ENCODE data around the gene LYL1. TPM values are rescaled to one million over a fixed set of nuclear protein-coding genes. Genes with fewer than 3 reads are reported as not detected.
A peak's percentile ranks its signal among the peaks of the same experiment; 100 is the strongest.

The LYL1 gene
- total and polyA plus RNA-seq, 9 of the 15 experiments (the other 6 are each of a cell fraction or from before 2014, with no cell fraction given) = 1.3 to 266 (median 34.0) TPM

DNA sequence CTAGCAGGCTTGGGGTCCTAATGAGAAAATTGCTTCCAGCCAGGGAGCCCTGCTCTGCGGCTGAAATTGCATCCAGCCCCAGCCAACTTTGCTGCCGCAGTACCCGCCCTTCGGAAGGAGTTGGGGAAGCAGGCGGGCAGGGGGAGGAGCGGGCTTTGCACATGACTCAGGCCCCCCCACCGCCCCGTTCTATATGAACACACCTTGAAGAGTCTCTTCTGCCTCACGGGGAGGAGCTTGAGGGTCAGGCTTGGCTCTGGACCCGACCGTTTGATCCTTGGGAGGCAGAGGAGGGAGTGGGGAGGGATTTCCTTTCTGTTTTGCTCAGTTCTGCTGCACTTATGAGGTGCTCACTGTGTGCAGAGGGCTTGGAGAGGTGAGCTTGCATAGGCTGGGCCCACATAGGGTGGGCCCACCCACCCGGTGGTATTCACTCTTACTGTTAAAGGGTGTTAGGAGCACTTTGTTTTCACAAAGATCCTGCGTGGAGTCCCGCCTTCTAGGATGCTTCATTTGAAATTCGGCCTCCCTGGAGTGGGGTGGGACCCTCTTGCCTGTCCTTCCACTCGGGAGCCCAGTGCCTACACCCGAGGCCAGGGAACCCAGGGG is 46.5 kb downstream of the LYL1 start:
- ATAC-seq = no peak
- no TSS peak for BruUV-seq (replicated peaks)
- Histone ChIP-seq H4K20me1 (replicated peaks; ENCODE audit: control insufficient read depth, insufficient read depth, low read length) (peaks cover 49% of the 10 kb centered on the region), H3K4me3 (no peak overlapping the region), H3K4me2 (ENCODE audit: insufficient read depth, low read length) (no peak overlapping the region), H3K9me1 (ENCODE audit: control insufficient read depth, insufficient read depth, low read length) (peaks cover 6% of the 10 kb centered on the region), H3K4me1 (replicated peaks in 1 of 2; ENCODE audit: control insufficient read depth in 2 of 2, insufficient read depth in 2 of 2, low read length in 2 of 2) (peaks cover 15 to 60% of the 10 kb centered on the region in 2 experiments), H3K27ac (ENCODE audit: extremely low read depth, low read depth, low read length) (no peak overlapping the region), H3K27me3 (ENCODE audit: control insufficient read depth in 2 of 2, insufficient read depth in 2 of 2, low read length in 2 of 2) (no peaks in the 10 kb centered on the region), H3K79me2 (ENCODE audit: control insufficient read depth, insufficient read depth, low read length) (peaks cover 11% of the 10 kb centered on the region; the same call in 2 of the 3 replicates), H3K9me3 (replicated peaks; ENCODE audit: control insufficient read depth, insufficient read depth, low read depth, low read length) (no peaks in the 10 kb centered on the region), H3K36me3 (ENCODE audit: control insufficient read depth, insufficient read depth, low read length) (no peaks in the 10 kb centered on the region), H2AFZ (ENCODE audit: low read depth, low read length) (no peak overlapping the region), H3K9ac (ENCODE audit: insufficient read depth in 1 of 2, low read depth in 2 of 2, low read length in 2 of 2) (peak overlapping the region in 1 of 2 experiments; percentile 50; a peak in 1 of 4 replicates)
- CTCF ChIA-PET (ENCODE audit: low intra/inter-chr PET ratio) = no interaction called here
- no peak for TF ChIP-seq SMARCA5 (IDR thresholded peaks at IDR 0.05)
- TF ChIP-seq MYBL2 (IDR thresholded peaks at IDR 0.05; ENCODE audit: low read depth) = no peak
- TF ChIP-seq MYBL2 (CRISPR knock-in tag; IDR thresholded peaks at IDR 0.05; ENCODE audit: borderline replicate concordance) = no peak
- TF ChIP-seq ZKSCAN1 (IDR thresholded peaks at IDR 0.05; ENCODE audit: low read depth, low read length) = no peak
- no peak for TF ChIP-seq TAF1 (IDR thresholded peaks at IDR 0.05; ENCODE audit: control insufficient read depth, extremely low read depth, insufficient read depth, low read length, severe bottlenecking)
- no peak for TF ChIP-seq ZNF561 (CRISPR knock-in tag; conservative IDR thresholded peaks at IDR 0.05)
- TF ChIP-seq STAT5A (IDR thresholded peaks at IDR 0.05; ENCODE audit: borderline replicate concordance, low read length) = no peak
- TF ChIP-seq, protein P1, sequence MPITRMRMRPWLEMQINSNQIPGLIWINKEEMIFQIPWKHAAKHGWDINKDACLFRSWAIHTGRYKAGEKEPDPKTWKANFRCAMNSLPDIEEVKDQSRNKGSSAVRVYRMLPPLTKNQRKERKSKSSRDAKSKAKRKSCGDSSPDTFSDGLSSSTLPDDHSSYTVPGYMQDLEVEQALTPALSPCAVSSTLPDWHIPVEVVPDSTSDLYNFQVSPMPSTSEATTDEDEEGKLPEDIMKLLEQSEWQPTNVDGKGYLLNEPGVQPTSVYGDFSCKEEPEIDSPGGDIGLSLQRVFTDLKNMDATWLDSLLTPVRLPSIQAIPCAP (CRISPR knock-in tag; IDR thresholded peaks at IDR 0.05; ENCODE audit: borderline replicate concordance) = no peak
- no peak for TF ChIP-seq ZC3H8 (IDR thresholded peaks at IDR 0.05)
- TF ChIP-seq KDM4B (IDR thresholded peaks at IDR 0.05; ENCODE audit: borderline replicate concordance in 2 of 2, low read depth in 1 of 2) = no peak
- TF ChIP-seq, protein P2, sequence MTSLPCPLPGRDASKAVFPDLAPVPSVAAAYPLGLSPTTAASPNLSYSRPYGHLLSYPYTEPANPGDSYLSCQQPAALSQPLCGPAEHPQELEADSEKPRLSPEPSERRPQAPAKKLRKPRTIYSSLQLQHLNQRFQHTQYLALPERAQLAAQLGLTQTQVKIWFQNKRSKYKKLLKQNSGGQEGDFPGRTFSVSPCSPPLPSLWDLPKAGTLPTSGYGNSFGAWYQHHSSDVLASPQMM (CRISPR knock-in tag; IDR thresholded peaks at IDR 0.05) = no peak
- no peak for TF ChIP-seq TCF3 (CRISPR knock-in tag; IDR thresholded peaks at IDR 0.05)
- TF ChIP-seq SMC3 (conservative IDR thresholded peaks at IDR 0.05; ENCODE audit: insufficient read depth, low read depth, low read length) = no peak
- no peak for TF ChIP-seq PHF8 (IDR thresholded peaks at IDR 0.05; ENCODE audit: borderline replicate concordance, low read length)
- no peak for TF ChIP-seq RBM15 (IDR thresholded peaks at IDR 0.05; ENCODE audit: insufficient read depth, low read length)
- no peak for TF ChIP-seq PPARD (CRISPR knock-in tag; IDR thresholded peaks at IDR 0.05)
- TF ChIP-seq ILF3 (IDR thresholded peaks at IDR 0.05; ENCODE audit: borderline replicate concordance) = no peak
- TF ChIP-seq, protein P3, sequence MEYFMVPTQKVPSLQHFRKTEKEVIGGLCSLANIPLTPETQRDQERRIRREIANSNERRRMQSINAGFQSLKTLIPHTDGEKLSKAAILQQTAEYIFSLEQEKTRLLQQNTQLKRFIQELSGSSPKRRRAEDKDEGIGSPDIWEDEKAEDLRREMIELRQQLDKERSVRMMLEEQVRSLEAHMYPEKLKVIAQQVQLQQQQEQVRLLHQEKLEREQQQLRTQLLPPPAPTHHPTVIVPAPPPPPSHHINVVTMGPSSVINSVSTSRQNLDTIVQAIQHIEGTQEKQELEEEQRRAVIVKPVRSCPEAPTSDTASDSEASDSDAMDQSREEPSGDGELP (CRISPR knock-in tag; IDR thresholded peaks at IDR 0.05; ENCODE audit: borderline replicate concordance) = no peak
- no peak for TF ChIP-seq FOXK1 (CRISPR knock-in tag; IDR thresholded peaks at IDR 0.05; ENCODE audit: borderline replicate concordance)
- no peak for TF ChIP-seq HCFC1 (IDR thresholded peaks at IDR 0.05; ENCODE audit: low read depth, low read length)
- TF ChIP-seq, protein P4, sequence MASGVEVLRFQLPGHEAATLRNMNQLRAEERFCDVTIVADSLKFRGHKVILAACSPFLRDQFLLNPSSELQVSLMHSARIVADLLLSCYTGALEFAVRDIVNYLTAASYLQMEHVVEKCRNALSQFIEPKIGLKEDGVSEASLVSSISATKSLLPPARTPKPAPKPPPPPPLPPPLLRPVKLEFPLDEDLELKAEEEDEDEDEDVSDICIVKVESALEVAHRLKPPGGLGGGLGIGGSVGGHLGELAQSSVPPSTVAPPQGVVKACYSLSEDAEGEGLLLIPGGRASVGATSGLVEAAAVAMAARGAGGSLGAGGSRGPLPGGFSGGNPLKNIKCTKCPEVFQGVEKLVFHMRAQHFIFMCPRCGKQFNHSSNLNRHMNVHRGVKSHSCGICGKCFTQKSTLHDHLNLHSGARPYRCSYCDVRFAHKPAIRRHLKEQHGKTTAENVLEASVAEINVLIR (CRISPR knock-in tag; IDR thresholded peaks at IDR 0.05) = no peak
- DNase-seq (ENCODE audit: extremely low read depth in 1 of 4, low spot score in 3 of 4) = no peak
- in situ Hi-C loops (cut with MboI) = no loop called here
- intact Hi-C loops (cut with micrococcal nuclease) = no loop called here
- POLR2A ChIA-PET = interaction anchor here (1.6 kb wide), 1 partner anchor 12 kb away, joined by 11 read pairs; no protein-coding TSS in a partner anchor
- no peak for FAIRE-seq
- WGBS (ENCODE audit: insufficient coverage, low coverage, missing lambda C conversion rate) = 68% methylated on average over 16 of the region's 17 CpGs

All from K562 (cell line).